HCT116 (cell line): ENCODE results near the gene TWIST2. TPM values are rescaled to one million over a fixed set of nuclear protein-coding genes. Genes with fewer than 3 reads are reported as not detected.
A peak's percentile ranks its signal among the peaks of the same experiment; 100 is the strongest.

Experiments used
- ATAC-seq: fragments of 200-7000 bp; cut with Tn5 transposase; 2 replicates; pipeline ENCODE4 v1.9.1; 2020; ENCODE audit warnings: mild to moderate bottlenecking, moderate library complexity
- BruUV-seq: library from RNA; stranded (reverse); fragments of 400-500 nt; replicated peaks from 2 replicates; lab custom pipeline; 2021; lab: Mats Ljungman, UMichigan
- CTCF ChIA-PET: fragments of 300-600 bp; sonication (Branson Sonifier 250); formaldehyde crosslinking; loops from one replicate; lab custom pipeline; 2021; ENCODE audit warnings: antibody characterized with exemption; lab: Charles Lee
- POLR2A ChIA-PET: fragments of 300-600, 350-600 bp; sonication (Branson Sonifier 250); formaldehyde crosslinking; loops from one replicate; lab custom pipeline; 2021; ENCODE audit warnings: antibody characterized with exemption; lab: Charles Lee
- RAD21 ChIA-PET, 2 experiments: fragments of 300-600 bp; sonication (Branson Sonifier 250); formaldehyde crosslinking; loops; one replicate each; lab custom pipeline; 2023; ENCODE audit warnings: low total read pairs in 2 of 2; ENCODE audit not compliant: uncharacterized antibody in 2 of 2, unreplicated experiment in 2 of 2, low non-redundant PET in 1 of 2; lab: Charles Lee
- DNase-seq: peaks from one replicate; pipeline ENCODE4 v3.0.0-alpha.2; 2010; ENCODE audit warnings: low read depth, low spot score
- H2AFZ ChIP-seq: fragments of 200-600 bp; shearing (Covaris generic), sonication (generic); 2 replicates; pipeline ENCODE4 v1.6.1; 2017; ENCODE audit warnings: low read depth, mixed run types, mixed read lengths, antibody characterized with exemption, low read length; ENCODE audit not compliant: poor library complexity, severe bottlenecking
- H3K27ac ChIP-seq: 2 replicates; pipeline ENCODE4 v1.5.1; 2012; ENCODE audit warnings: low read depth, low read length
- H3K27me3 ChIP-seq: fragments of 200-600 bp; sonication (generic); 2 replicates; pipeline ENCODE4 v1.6.1; 2016; ENCODE audit warnings: mixed run types, low read length, mixed read lengths; ENCODE audit not compliant: insufficient read depth
- H3K36me3 ChIP-seq, 2 experiments: fragments of 200-500 bp in 1 of 2; fragments of 200-600 bp in 1 of 2; sonication (Bioruptor generic) in 1 of 2; sonication (generic) in 1 of 2; 2 replicates each; pipeline versions ENCODE4 v1.5.1 to v1.6.1; 2014 to 2016; ENCODE audit warnings: low read length in 2 of 2, inconsistent platforms in 1 of 2, mixed read lengths in 1 of 2, mixed run types in 1 of 2; ENCODE audit not compliant: insufficient read depth in 2 of 2, control insufficient read depth in 1 of 2
- H3K4me1 ChIP-seq, 2 experiments: fragments of 200-600 bp in 1 of 2; sonication (generic) in 1 of 2; 2 replicates each; pipeline versions ENCODE4 v1.5.1 to v1.6.1; 2012 to 2017; ENCODE audit warnings: low read length in 2 of 2, inconsistent platforms in 1 of 2, mild to moderate bottlenecking in 1 of 2, mixed read lengths in 1 of 2, mixed run types in 1 of 2, moderate library complexity in 1 of 2; ENCODE audit not compliant: insufficient read depth in 2 of 2, control insufficient read depth in 1 of 2
- H3K4me2 ChIP-seq: fragments of 200-600 bp; sonication (generic); 2 replicates; pipeline ENCODE4 v1.6.1; 2017; ENCODE audit warnings: mixed run types, low read length, mixed read lengths
- H3K4me3 ChIP-seq, 2 experiments: fragments of 200-600 bp in 1 of 2; sonication (generic) in 1 of 2; replicated peaks in 1 of 2; 2 replicates each; pipeline ENCODE4 v1.5.1; 2011 to 2016; ENCODE audit warnings: low read length in 2 of 2, control low read depth in 1 of 2, low read depth in 1 of 2, mild to moderate bottlenecking in 1 of 2, mixed read lengths in 1 of 2, mixed run types in 1 of 2
- H3K79me2 ChIP-seq: fragments of 200-600 bp; sonication (generic); 2 replicates; pipeline ENCODE4 v1.6.1; 2017; ENCODE audit warnings: mild to moderate bottlenecking, mixed run types, low read length, moderate library complexity, mixed read lengths; ENCODE audit not compliant: insufficient read depth
- H3K9ac ChIP-seq: fragments of 200-600 bp; sonication (generic); 2 replicates; pipeline ENCODE4 v1.6.1; 2016; ENCODE audit warnings: low read length, mixed read lengths
- H3K9me2 ChIP-seq: fragments of 200-600 bp; sonication (generic), shearing (Covaris generic); 2 replicates; pipeline ENCODE4 v1.6.1; 2017; ENCODE audit warnings: mixed run types, mild to moderate bottlenecking, moderate library complexity; ENCODE audit not compliant: insufficient read depth
- H3K9me3 ChIP-seq, 2 experiments: fragments of 200-500 bp in 1 of 2; fragments of 200-600 bp in 1 of 2; sonication (Bioruptor generic) in 1 of 2; sonication (generic) in 1 of 2; 2 replicates each; pipeline ENCODE4 v1.6.1; 2014 to 2017; ENCODE audit warnings: low read length in 2 of 2, mixed read lengths in 2 of 2, inconsistent platforms in 1 of 2, low read depth in 1 of 2, mild to moderate bottlenecking in 1 of 2, mixed run types in 1 of 2, moderate library complexity in 1 of 2; ENCODE audit not compliant: control insufficient read depth in 1 of 2, insufficient read depth in 1 of 2
- H4K20me1 ChIP-seq: fragments of 200-600 bp; sonication (generic), shearing (Covaris generic); 2 replicates; pipeline ENCODE4 v1.6.1; 2017; ENCODE audit warnings: mixed run types, mild to moderate bottlenecking, moderate library complexity; ENCODE audit not compliant: insufficient read depth
- EZH2 ChIP-seq: fragments of 200-600 bp; sonication (generic); IDR thresholded peaks from 2 replicates; pipeline ENCODE4 v1.6.1; 2017; ENCODE audit warnings: antibody characterized with exemption, mixed run types
- EZH2phosphoT487 ChIP-seq: fragments of 200-600 bp; IDR thresholded peaks from 2 replicates; pipeline ENCODE4 v1.6.1; 2018; ENCODE audit warnings: antibody characterized with exemption, borderline replicate concordance
- FOSL1 ChIP-seq: IDR thresholded peaks from 2 replicates; pipeline ENCODE4 v1.6.1; 2012; ENCODE audit warnings: low read depth
- JUND ChIP-seq: IDR thresholded peaks from 2 replicates; pipeline ENCODE4 v1.6.1; 2012
- POLR2A ChIP-seq: IDR thresholded peaks from 2 replicates; pipeline ENCODE4 v1.7.0; 2011; ENCODE audit warnings: borderline replicate concordance; ENCODE audit not compliant: insufficient read depth, insufficient read length; ENCODE audit errors: extremely low read depth
- RAD21 ChIP-seq: IDR thresholded peaks from 2 replicates; pipeline ENCODE4 v1.6.1; 2012; ENCODE audit warnings: low read depth, mild to moderate bottlenecking
- SP1 ChIP-seq: IDR thresholded peaks from 2 replicates; pipeline ENCODE4 v1.6.1; 2012; ENCODE audit warnings: low read depth
- TCF7L2 ChIP-seq: IDR thresholded peaks from 2 replicates; pipeline ENCODE4 v1.7.0; 2011; ENCODE audit warnings: borderline replicate concordance, inconsistent platforms; ENCODE audit not compliant: insufficient read depth, insufficient read length; ENCODE audit errors: extremely low read depth
- ZFX ChIP-seq: fragments of 450-650 bp; IDR thresholded peaks from 2 replicates; pipeline ENCODE4 v1.6.1; 2017
- intact Hi-C: fragments of 100-400 bp; cut with micrococcal nuclease; formaldehyde crosslinking; loops from 2 replicates; pipeline ENCODE4 v1.10.0; 2022
- total RNA-seq: library from RNA; stranded (reverse); gene quantifications from one replicate; pipeline ENCODE4 v1.2.1, GENCODE V29; 2021; ENCODE audit not compliant: unreplicated experiment
- TF ChIP-seq, protein P1 (sequence below): IDR thresholded peaks from 2 replicates; pipeline ENCODE4 v1.6.1; 2011; ENCODE audit warnings: mild to moderate bottlenecking, low read length, moderate library complexity; ENCODE audit not compliant: insufficient replicate concordance; ENCODE audit errors: extremely low read depth

Gene TWIST2
- total RNA-seq, 1 experiment from 2014 or later: not detected

GRCh38 chr2:238838786-238839327 is 9.0 kb upstream of the TWIST2 start:
- H3K27me3 ChIP-seq: no peaks in the 10 kb centered on the region
- POLR2A ChIA-PET: no interaction called here
- CTCF ChIA-PET: no interaction called here

DNA sequence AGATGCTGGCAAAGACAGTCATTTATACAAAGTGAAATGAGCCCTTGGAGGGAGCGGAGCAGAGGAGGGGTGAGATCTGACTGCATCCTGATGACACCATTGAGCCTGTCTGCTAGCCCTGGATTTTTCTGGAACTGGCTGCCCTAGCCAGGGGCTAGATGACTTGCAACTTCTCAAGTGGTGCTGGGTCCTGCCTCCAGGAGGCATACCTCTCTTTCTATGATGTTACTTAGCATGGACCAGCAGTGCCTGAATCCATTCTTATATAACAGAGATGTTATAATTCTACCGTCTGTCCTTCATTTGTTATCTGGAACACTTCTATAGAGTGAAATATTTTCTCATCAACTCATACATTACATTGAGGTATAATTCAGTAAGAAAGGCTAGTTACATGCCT is 8.5 kb upstream of the TWIST2 start:
- no peaks in the 10 kb centered on the region for H3K27me3 ChIP-seq
- H4K20me1 ChIP-seq: no peaks in the 10 kb centered on the region
- H3K4me3 ChIP-seq: no peak overlapping the region
- ChIA-PET CTCF (no interaction called here), POLR2A (no interaction called here), RAD21 (no interaction called here)
- no peak overlapping the region for H3K4me2 ChIP-seq
- intact Hi-C loops: no loop called here
- no peaks in the 10 kb centered on the region for H3K9me3 ChIP-seq
- no peaks in the 10 kb centered on the region for H3K4me1 ChIP-seq
- H2AFZ ChIP-seq: no peak overlapping the region
- H3K36me3 ChIP-seq: no peaks in the 10 kb centered on the region
- H3K27ac ChIP-seq: no peak overlapping the region
- DNase-seq (no peak), ATAC-seq (no peak)
- H3K9me2 ChIP-seq: no peaks in the 10 kb centered on the region
- BruUV-seq: no TSS peak
- H3K79me2 ChIP-seq: no peaks in the 10 kb centered on the region
- H3K9ac ChIP-seq: no peak overlapping the region
- TF ChIP-seq RAD21: peak; percentile 53; the same call in 1 of the 2 replicates
- TF ChIP-seq TCF7L2: no peak
- no peak for TF ChIP-seq SP1
- no peak for TF ChIP-seq EZH2phosphoT487
- TF ChIP-seq, all 23 proteins: peak for 1

More at GRCh38 chr2:238838786-238839327, 9.0 kb upstream of the TWIST2 start:
- no peak for TF ChIP-seq FOSL1
- no peak for TF ChIP-seq POLR2A
- no peak for TF ChIP-seq EZH2
- no peak for TF ChIP-seq JUND
- TF ChIP-seq, protein P1, sequence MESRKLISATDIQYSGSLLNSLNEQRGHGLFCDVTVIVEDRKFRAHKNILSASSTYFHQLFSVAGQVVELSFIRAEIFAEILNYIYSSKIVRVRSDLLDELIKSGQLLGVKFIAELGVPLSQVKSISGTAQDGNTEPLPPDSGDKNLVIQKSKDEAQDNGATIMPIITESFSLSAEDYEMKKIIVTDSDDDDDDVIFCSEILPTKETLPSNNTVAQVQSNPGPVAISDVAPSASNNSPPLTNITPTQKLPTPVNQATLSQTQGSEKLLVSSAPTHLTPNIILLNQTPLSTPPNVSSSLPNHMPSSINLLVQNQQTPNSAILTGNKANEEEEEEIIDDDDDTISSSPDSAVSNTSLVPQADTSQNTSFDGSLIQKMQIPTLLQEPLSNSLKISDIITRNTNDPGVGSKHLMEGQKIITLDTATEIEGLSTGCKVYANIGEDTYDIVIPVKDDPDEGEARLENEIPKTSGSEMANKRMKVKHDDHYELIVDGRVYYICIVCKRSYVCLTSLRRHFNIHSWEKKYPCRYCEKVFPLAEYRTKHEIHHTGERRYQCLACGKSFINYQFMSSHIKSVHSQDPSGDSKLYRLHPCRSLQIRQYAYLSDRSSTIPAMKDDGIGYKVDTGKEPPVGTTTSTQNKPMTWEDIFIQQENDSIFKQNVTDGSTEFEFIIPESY: no peak
- TF ChIP-seq ZFX: no peak
- Histone ChIP-seq H3K4me2 (no peak overlapping the region), H3K4me3 (no peak overlapping the region), H3K9ac (no peak overlapping the region), H3K4me1 (no peaks in the 10 kb centered on the region), H3K36me3 (no peaks in the 10 kb centered on the region), H3K79me2 (no peaks in the 10 kb centered on the region), H4K20me1 (no peaks in the 10 kb centered on the region), H3K9me2 (no peaks in the 10 kb centered on the region), H3K27ac (no peak overlapping the region), H3K9me3 (no peaks in the 10 kb centered on the region), H2AFZ (no peak overlapping the region)
- intact Hi-C loops: no loop called here
- DNase-seq (no peak), ATAC-seq (no peak)
- no TSS peak for BruUV-seq
- RAD21 ChIA-PET: no interaction called here
